HG03139 (cell line): Measurements from ENCODE around the gene KCNA5.

Source experiments
- ATAC-seq: cut with Tn5 transposase; IDR thresholded peaks from one replicate; pipeline ENCODE4 v1.9.1; 2021; ENCODE audit not compliant: unreplicated experiment

Gene KCNA5

GRCh38 chr12:5043589-5044419 is at the start of gene KCNA5:
TSS of gene KCNA5 (plus strand) at chr12:5043879. CDS start at chr12:5044148, 269 bp downstream.
- no peak for ATAC-seq

- no peak for ATAC-seq
Measured at GRCh38 chr12:4994622-4995021, 49.1 kb upstream of the KCNA5 start.

- ATAC-seq, result no peak
Measured at GRCh38 chr12:4996714-4997113, 47.0 kb upstream of the KCNA5 start.

DNA sequence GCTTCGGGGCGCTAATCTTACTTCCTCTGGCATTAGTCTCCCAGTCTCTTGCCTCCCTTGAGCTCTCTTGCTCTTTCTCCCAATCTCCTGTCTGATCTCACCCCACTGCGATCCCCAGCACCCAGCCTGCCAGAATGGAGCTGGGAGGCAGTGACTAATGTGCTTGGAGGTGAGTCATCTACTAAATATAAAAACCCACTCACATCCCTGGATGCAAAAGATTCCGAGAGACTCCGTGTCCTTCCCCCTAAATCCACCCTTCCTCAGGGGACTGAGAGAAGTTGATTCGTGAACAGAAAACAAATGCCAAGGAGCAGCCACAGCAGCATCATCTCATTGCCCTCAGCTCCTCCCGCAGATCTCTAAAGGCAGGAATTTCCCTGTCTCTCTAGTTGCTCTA is 45.7 kb upstream of the KCNA5 start:
- ATAC-seq, result no peak

- no peak for ATAC-seq
Measured at GRCh38 chr12:5000204-5000603, 43.5 kb upstream of the KCNA5 start.

DNA sequence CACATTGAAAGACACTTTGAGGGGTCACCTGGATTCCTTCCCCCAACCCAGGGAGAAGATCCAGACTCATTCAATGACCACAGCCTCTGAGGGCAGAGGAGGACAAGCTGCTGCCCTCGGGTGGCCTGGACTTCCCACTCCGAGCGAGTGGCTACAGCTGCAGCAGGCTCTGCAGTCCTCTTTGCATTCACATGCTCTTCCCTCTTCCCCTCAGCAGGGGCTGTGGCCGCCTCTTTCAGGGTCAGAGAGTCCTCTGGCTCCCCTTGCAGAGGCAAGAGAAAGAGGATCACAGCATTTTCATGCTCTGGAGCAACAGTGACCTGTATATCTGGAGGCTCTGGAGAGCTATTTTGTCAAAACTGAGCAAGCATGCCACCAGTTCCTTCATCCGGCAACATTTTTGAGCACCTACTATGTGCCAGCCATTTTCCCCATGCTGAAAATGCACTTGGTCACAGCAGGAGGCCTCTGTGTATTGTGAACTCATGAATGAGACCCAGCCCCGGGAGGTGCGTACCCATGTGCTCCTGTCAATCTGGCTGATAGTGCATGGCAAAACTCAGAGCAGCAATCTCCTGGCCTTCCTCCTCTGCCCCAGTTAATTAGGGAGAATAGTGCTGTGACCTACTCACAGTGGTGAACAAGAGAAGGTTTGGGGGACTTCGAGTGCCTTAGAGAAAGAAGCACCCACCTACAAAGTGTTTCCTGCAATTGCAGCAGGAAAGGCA is 42.9 kb upstream of the KCNA5 start:
- no peak for ATAC-seq

DNA sequence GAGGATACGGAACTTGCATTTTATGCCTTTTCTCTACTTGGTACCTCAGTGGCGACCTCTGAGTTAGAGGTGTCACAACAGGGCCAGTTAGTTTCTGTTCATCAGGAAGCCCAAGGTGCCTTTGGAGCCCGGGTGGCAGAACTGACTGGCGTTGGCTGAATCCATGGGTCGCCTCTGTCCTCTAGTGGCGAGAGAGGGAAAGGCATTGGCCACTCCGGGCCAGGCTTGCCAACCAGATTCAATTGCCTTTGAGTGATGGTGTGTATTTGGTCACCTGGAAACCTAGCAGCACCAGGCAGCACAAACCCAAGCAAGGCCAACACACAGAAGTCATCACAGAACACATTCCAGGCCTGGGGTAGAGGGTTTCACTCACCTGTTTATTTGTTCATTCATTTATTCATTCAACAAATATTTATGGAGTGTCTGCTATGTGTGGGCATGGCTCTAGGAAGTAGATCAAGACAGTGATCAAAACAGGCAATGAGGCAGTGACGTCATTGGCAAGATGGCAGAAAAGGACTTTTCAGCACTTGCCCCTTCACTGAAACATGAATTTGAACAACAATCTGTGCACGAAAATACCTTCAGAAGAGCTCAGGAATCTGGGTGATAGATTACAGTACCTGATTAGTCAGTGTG is 40.5 kb upstream of the KCNA5 start:
- ATAC-seq, result no peak

DNA sequence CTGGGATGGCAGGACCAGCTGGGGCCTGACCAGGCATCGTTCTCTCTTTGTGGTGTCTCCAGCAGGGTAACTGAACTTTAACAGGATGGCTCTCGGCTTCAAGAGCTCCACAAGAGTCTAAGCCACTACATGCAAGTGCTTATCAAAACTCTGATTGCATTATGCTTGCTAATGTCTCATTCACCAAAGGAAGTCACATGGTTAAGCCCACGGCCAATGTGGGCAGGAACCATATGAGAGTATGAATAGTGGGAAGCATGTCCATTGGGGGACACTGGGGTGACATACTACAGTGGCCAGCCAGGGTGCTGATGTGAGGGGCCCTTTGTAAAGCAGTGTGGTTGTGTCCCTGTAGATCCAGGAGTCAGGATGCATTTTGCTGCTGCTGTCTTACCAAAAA is 35.0 kb upstream of the KCNA5 start:
- no peak for ATAC-seq

GRCh38 chr12:5010151-5010550 is 33.5 kb upstream of the KCNA5 start:
- no peak for ATAC-seq

DNA sequence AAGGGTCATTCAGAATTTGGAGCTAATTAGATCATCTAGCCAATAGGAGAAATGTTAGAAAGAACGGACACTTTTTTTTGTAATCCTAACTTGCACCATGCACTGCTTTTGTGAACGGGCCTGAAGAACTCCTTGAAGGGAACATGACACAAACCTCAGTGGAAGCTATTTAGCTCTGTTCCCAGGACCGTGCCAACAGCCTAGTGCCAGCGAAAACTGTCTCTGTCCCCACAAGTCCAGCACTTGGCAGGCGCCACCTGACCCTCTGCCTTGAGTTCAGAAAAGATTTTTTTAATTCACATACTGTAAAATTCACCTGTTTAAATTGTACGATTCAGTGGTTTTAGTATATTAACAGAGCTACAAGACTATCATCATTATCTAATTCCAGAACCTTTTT is 31.3 kb upstream of the KCNA5 start:
- ATAC-seq, result no peak

DNA sequence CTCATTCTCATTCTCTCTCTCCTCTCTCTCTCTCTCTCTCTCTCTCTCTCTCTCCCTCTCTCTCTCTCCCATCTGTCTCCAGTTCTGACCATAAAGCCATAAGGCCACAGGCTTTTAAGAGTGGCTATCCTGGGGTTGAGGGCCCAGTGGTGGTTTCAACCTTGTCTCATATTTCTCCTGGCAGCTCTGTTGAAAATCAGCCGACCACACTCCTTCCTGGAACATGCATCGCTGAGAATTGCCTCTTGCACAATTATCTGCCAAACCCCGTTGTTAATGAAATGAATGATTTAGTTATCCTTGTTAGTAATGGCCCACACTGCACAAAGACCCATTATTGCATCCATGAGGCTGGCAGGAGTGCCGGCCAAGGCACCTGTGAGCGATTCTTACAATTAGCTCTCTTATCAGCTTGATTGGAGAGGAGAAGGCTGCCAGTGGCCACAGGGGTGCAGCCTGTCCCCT is 30.4 kb upstream of the KCNA5 start:
- no peak for ATAC-seq

GRCh38 chr12:5014269-5014668 is 29.4 kb upstream of the KCNA5 start:
- no peak for ATAC-seq

GRCh38 chr12:5015711-5016492 is 27.8 kb upstream of the KCNA5 start:
- ATAC-seq, result no peak

- no peak for ATAC-seq
Measured at GRCh38 chr12:5016526-5016925, 27.2 kb upstream of the KCNA5 start.

- ATAC-seq, result no peak
Measured at GRCh38 chr12:5017638-5018348, 25.9 kb upstream of the KCNA5 start.

GRCh38 chr12:5018677-5019076 is 25.0 kb upstream of the KCNA5 start:
- no peak for ATAC-seq

DNA sequence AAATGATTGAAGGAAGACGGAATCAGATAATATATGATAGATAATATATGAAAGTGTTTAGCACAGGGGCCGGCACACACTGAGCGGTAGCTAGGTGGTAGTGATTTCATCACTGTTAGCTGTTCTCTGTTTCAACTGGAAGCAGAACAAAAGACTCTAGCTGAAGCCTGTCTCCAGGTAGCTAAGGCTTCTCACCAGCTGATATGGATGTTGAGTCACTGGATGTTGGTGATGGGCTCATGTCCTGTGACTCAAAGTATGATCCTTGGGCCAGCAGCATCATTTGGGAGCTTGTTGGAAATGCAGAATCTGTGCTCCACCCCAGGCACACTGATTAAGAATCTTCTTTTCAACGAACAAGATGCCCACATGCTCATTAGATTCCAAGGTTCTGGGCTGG is 21.7 kb upstream of the KCNA5 start:
- no peak for ATAC-seq

GRCh38 chr12:5022465-5023061 is 21.1 kb upstream of the KCNA5 start:
- ATAC-seq, result no peak

DNA sequence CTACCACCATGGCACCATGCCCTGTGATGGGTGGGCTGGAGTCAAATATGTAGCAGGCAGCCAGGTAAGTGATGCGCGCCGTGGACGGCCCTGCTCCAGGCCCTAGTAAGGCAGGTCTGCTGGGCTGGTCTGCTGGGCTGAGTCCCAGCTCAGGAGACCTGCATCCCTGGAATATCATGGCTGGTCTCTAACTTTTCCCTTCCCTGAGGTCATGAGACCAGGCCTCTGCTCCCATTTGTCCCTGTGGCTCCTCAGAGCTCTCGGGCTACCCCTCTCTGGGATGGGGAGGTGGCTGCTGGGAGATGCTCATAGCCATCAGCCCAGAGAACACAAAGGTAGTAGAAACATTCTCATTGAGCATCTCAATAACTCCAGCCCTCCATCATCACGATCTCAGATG is 19.8 kb upstream of the KCNA5 start:
- ATAC-seq, result no peak

DNA sequence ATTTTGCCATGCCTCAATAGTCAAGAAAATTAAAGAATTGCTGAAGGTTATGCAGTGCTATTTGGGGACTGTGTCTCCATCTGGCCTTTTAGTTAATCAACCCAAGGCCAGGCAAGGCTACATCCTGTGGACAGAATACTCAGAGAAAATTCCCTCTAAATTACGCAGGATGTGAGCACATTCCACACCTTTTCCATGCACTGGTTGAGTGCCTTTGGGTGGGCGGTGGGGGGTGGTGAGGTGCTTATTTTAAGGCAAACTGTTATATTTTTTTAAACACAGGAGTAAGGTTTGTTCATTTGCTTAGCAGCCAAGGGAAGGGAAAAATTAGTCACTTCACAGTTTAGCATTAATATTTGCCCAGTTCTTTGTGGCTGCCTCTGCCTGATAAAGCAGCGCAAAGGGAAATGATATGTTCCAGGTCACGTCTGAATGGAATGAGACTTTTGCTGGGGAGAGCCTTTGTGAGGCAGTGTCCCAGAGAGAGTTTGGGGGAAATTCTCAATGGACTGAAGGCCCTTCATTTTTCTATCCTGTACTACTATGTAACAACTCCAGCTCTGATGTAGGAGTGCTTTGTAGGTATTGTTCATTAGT is 17.2 kb upstream of the KCNA5 start:
- no peak for ATAC-seq
